ENCODE results near the gene TNNC2. TPM values are rescaled to one million over a fixed set of nuclear protein-coding genes. Genes with fewer than 3 reads are reported as not detected.
A peak's percentile ranks its signal among the peaks of the same experiment; 100 is the strongest.

The TNNC2 gene
- polyA plus RNA-seq, 1 donor from 2014 or later, result 3.8 TPM

GRCh38 chr20:45859916-45860315 lies 32.8 kb upstream of the TNNC2 start:
- Histone ChIP-seq H3K36me3 (ENCODE audit: insufficient read depth, low read length) (no peaks in the 10 kb centered on the region), H3K27ac (ENCODE audit: low read length) (no peak overlapping the region), H3K9ac (ENCODE audit: low read length) (no peak overlapping the region), H3F3A (ENCODE audit: insufficient read depth, low read length, poor library complexity, severe bottlenecking) (no peaks in the 10 kb centered on the region), H3K4me2 (ENCODE audit: low read length) (no peak overlapping the region), H3K9me2 (ENCODE audit: insufficient read depth, low read length) (no peaks in the 10 kb centered on the region), H2AFZ (ENCODE audit: low read depth, low read length) (no peak overlapping the region), H3K79me2 (replicated peaks; ENCODE audit: insufficient read depth, low read length) (peaks cover 28% of the 10 kb centered on the region), H4K20me1 (ENCODE audit: insufficient read depth) (no peaks in the 10 kb centered on the region), H3K27me3 (ENCODE audit: insufficient read depth, low read depth, low read length) (no peaks in the 10 kb centered on the region), H3K4me3 (ENCODE audit: low read length) (no peak overlapping the region), H3K9me3 (ENCODE audit: low read length) (no peaks in the 10 kb centered on the region)
- no peak for TF ChIP-seq SMC3 (conservative IDR thresholded peaks at IDR 0.05; ENCODE audit: poor library complexity)
- no peak for TF ChIP-seq MXI1 (conservative IDR thresholded peaks at IDR 0.05; ENCODE audit: poor library complexity, severe bottlenecking)
- no peak for TF ChIP-seq EP300 (conservative IDR thresholded peaks at IDR 0.05; ENCODE audit: poor library complexity, severe bottlenecking)
- no peak for TF ChIP-seq CTCF (IDR thresholded peaks at IDR 0.05; ENCODE audit: poor library complexity, severe bottlenecking)
- no peak for TF ChIP-seq POLR2AphosphoS5 (IDR thresholded peaks at IDR 0.05)
- TF ChIP-seq EZH2 (IDR thresholded peaks at IDR 0.05; ENCODE audit: borderline replicate concordance, insufficient read depth, low read length, poor library complexity, severe bottlenecking), result no peak
- no peak for TF ChIP-seq TAF1 (IDR thresholded peaks at IDR 0.05; ENCODE audit: low read depth)
- TF ChIP-seq REST (IDR thresholded peaks at IDR 0.05; ENCODE audit: borderline replicate concordance), result no peak
- no peak for TF ChIP-seq RAD21 (conservative IDR thresholded peaks at IDR 0.05)

- no peaks in the 10 kb centered on the region for H3K9me2 ChIP-seq (ENCODE audit: insufficient read depth, low read length)
- peak overlapping the region; percentile 96 for H3K4me2 ChIP-seq (ENCODE audit: low read length)
- H3F3A ChIP-seq (ENCODE audit: insufficient read depth, low read length, poor library complexity, severe bottlenecking), result no peaks in the 10 kb centered on the region
- no peaks in the 10 kb centered on the region for H3K27me3 ChIP-seq (ENCODE audit: insufficient read depth, low read depth, low read length)
- peak overlapping the region; percentile 85 for H2AFZ ChIP-seq (ENCODE audit: low read depth, low read length)
- peak overlapping the region; percentile 88 for H3K27ac ChIP-seq (ENCODE audit: low read length)
- peak overlapping the region; percentile 88 for H3K9ac ChIP-seq (ENCODE audit: low read length)
- no peaks in the 10 kb centered on the region for H3K9me3 ChIP-seq (ENCODE audit: low read length)
- H3K36me3 ChIP-seq (ENCODE audit: insufficient read depth, low read length), result no peaks in the 10 kb centered on the region
- H3K79me2 ChIP-seq (replicated peaks; ENCODE audit: insufficient read depth, low read length), result peaks cover 28% of the 10 kb centered on the region
- peak overlapping the region; percentile 78 for H3K4me3 ChIP-seq (ENCODE audit: low read length)
- no peaks in the 10 kb centered on the region for H4K20me1 ChIP-seq (ENCODE audit: insufficient read depth)
- TF ChIP-seq EP300 (conservative IDR thresholded peaks at IDR 0.05; ENCODE audit: poor library complexity, severe bottlenecking), result no peak
- no peak for TF ChIP-seq EZH2 (IDR thresholded peaks at IDR 0.05; ENCODE audit: borderline replicate concordance, insufficient read depth, low read length, poor library complexity, severe bottlenecking)
These were observed 30.7 kb upstream of the TNNC2 start for GRCh38 chr20:45857882-45858216.

All from neural cell (in vitro differentiated cells).